HG02763 (cell line): ENCODE results near the gene VDR.

Experiments
- ATAC-seq: cut with Tn5 transposase; IDR thresholded peaks from one replicate; pipeline ENCODE4 v1.9.1; 2021; ENCODE audit warnings: mild to moderate bottlenecking, moderate library complexity; ENCODE audit not compliant: unreplicated experiment

Gene VDR

DNA sequence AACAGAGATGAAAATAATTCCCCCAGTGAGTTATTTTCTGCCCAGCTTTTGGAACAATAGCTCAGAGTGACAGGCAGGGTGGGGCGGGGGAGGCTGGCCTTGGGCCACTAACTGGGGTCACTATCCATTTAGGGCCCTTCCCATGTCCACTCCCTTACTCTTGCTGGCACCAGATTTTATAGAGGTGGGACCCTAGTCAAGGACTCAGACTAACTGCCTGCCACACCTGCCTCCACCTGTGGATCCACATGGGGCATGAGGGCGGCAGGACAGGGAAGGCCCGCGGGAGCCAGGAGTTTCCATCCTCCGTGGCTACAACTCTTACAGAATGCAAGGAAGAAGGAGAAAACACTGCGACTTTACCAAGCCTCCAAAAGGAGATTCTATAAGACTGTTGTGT, 10.1 kb downstream of the VDR start:
- no peak for ATAC-seq

- ATAC-seq = no peak
Measured at GRCh38 chr12:47894068-47894467, 10.7 kb downstream of the VDR start.

DNA sequence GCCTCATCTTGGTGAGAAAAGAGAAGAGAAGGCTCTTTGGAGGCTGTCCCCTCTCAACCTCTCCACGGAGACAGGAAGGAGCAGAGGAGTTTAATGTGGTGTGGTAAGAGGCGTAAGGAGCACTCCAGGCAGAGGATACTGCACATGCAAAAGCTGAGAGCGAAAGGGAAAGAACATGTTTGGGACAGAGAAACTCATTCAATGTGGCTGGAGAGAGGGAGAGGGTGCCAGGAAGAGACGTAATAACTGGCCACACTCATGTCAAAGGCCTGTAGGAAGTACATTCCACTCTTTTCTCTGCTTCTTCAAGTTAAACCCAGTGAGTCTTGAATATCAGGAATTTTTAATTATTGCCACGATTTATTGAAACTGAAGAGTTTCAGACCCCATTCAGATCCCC, 12.0 kb downstream of the VDR start:
- ATAC-seq = no peak

- ATAC-seq = no peak
Measured at GRCh38 chr12:47891356-47891755, 13.4 kb downstream of the VDR start.

GRCh38 chr12:47889040-47889439, 15.8 kb downstream of the VDR start:
- ATAC-seq = no peak

GRCh38 chr12:47888153-47888819, 16.5 kb downstream of the VDR start:
- ATAC-seq = no peak

DNA sequence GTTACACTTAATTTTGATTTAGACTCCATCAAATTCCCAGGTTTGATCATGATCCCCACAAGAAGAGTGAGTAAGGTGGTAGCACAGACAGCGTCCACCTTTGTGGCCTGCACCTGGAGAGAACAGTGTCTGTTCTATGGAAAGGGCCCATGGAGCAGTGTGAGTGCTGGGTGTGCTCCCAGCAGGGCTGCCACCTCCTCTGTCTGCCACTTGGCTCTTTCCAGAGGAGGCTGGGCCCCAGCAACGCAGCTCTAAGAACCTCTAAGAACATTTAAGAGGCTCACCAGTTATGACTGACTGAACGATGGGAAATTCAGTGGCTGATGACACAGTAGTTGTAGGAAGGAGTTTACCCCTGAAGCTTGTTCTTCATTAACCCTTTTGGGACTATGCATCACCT, 17.3 kb downstream of the VDR start:
- no peak for ATAC-seq

GRCh38 chr12:47886510-47887240, 18.1 kb downstream of the VDR start:
- no peak for ATAC-seq

- no peak for ATAC-seq
Measured at GRCh38 chr12:47885566-47885965, 19.2 kb downstream of the VDR start.

DNA sequence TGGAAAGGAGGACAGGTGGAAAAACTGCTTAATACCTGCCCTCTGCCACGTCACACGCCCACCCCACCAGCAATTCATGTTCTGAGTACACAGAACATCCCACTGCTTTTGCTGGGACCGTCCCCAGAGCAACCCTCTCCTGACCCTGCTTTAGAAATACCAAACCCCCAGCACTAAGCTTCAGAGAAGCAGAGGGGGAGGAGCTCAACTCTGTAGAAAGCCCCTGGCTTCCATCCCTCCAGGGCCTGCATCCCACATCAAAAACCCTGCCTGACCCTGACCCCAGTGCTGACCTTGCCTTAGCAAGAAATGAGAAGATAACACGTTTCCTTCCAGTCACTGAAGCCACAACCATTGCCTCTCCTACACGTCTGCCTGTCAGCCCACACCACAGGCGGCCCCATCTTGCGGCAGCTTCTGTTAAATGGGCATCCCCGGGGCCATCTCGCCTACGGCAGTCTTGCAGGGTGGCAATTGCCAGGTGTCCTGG, 19.7 kb downstream of the VDR start:
- peak; percentile 38 for ATAC-seq

DNA sequence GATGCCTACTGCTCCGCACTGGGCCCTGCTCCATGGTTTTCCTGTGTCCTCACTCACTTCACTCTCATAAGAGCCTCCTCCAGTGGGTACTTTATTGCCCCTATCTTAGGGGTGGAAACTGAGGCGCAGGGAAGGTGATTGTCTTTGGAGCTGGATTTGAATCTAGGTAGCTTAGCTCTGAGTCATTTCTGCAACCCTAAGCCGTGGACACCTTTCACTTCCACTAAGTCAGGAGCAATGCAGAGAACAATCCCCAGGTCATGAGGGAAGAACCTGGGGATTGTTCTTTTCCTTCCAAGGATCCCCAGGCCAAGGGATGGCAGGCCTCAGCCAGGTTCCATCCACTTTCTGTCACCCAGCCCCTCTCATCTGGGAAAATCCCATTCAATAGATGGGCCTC, 20.3 kb downstream of the VDR start:
- no peak for ATAC-seq

DNA sequence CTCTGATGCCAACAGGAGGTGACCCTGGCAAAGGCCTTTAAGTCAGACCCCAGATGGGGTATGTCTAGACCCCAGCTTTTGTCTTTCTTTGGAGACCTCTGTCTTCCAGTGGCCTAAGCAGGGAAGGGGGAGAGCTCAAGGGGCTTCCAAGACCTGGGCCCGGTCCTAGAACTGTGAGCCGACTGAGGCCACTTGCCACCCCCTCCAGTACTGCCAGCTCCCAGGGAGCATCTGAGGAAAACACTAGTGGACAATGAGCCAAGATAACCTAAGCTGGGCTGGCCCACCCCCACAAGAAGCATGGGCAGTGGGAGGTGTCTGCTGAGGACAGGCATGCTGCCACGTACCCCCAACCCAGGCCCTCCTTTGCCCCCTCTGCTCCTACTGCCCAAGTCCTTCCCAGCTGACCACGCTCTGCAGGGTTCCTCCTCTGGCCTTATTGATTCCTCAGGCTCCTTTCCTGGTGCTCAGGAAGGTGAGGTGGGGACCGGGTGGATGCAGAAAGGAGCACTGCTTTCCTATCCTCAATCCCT, 21.1 kb downstream of the VDR start:
- ATAC-seq = no peak

GRCh38 chr12:47882781-47883546, 21.8 kb downstream of the VDR start:
- ATAC-seq = peak; percentile 73

DNA sequence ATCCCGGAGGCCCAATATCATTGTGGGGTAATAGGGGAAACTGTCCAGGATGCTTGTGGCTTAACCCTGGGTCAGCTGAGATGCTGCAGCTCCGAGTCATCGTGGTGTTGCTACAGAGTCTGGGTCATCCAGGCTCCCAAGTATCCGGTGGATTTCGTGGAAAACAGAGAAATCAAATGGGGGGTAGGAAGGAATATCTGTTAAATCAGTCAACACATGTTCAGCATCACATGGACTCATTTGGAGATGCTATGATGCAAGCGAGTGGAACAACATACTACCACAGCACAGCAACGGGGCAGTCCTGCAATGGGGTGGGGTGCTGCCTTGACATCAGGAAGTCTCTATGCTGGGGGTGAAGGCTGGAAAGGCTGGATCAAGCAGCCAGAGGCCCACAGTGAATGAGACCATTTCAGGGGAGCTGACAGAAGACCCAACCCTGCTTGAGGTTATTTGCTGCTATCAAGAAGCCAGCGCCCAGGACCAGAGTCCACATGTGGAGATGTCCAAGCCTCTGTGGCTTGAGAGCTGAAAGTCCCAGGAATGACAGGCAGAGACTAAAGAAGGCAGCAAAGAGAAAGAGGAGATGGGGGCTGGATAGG, 22.9 kb downstream of the VDR start:
- no peak for ATAC-seq

GRCh38 chr12:47881051-47881450, 23.7 kb downstream of the VDR start:
- ATAC-seq = no peak

GRCh38 chr12:47878918-47879481, 25.8 kb downstream of the VDR start:
- ATAC-seq = no peak

GRCh38 chr12:47878293-47878917, 26.4 kb downstream of the VDR start:
- no peak for ATAC-seq

- no peak for ATAC-seq
Measured at GRCh38 chr12:47877081-47877480, 27.7 kb downstream of the VDR start.

GRCh38 chr12:47876440-47876960, 28.3 kb downstream of the VDR start:
- ATAC-seq = no peak
